ENCODE measurements around the gene PCBD1. TPM values are rescaled to one million over a fixed set of nuclear protein-coding genes. Genes with fewer than 3 reads are reported as not detected.

Gene PCBD1
- total RNA-seq, 1 donor from 2014 or later = 34.6 TPM

GRCh38 chr10:70884741-70885140, 3.6 kb downstream of the PCBD1 start:
- H3K27ac ChIP-seq = no peak overlapping the region
- no peaks in the 10 kb centered on the region for H3K27me3 Mint-ChIP-seq (ENCODE audit: insufficient read depth, low read depth)
- peaks cover 11% of the 10 kb centered on the region for H3K4me1 Mint-ChIP-seq
- H3K9me3 Mint-ChIP-seq = no peaks in the 10 kb centered on the region
- H3K4me1 ChIP-seq = peaks cover 7% of the 10 kb centered on the region
- H3K9me3 ChIP-seq (ENCODE audit: low read depth) = no peaks in the 10 kb centered on the region
- no peak overlapping the region for H3K4me2 ChIP-seq
- H3K9ac ChIP-seq = no peak overlapping the region
- H3K79me2 ChIP-seq (ENCODE audit: low read depth) = no peaks in the 10 kb centered on the region
- H3K4me3 Mint-ChIP-seq = no peak overlapping the region
- peaks cover 19% of the 10 kb centered on the region for H3F3A ChIP-seq (ENCODE audit: low read depth)
- DNase-seq (ENCODE audit: low spot score) = no peak
- peaks cover 2% of the 10 kb centered on the region for H3K36me3 ChIP-seq
- no peaks in the 10 kb centered on the region for H3K27me3 ChIP-seq
- TF ChIP-seq EZH2 (IDR thresholded peaks at IDR 0.05) = no peak
- TF ChIP-seq EZH2phosphoT487 (IDR thresholded peaks at IDR 0.05) = no peak
- no peak for TF ChIP-seq CTCF (IDR thresholded peaks at IDR 0.05)
- no peaks in the 10 kb centered on the region for H4K20me1 ChIP-seq (ENCODE audit: low read depth)
- H3K36me3 Mint-ChIP-seq = peaks cover 9% of the 10 kb centered on the region
- no peak overlapping the region for H2AFZ ChIP-seq (replicated peaks)
- H3K4me3 ChIP-seq = no peak overlapping the region
- no peak overlapping the region for H3K27ac Mint-ChIP-seq

- peaks cover 2% of the 10 kb centered on the region for H3K36me3 ChIP-seq
- H3K4me1 Mint-ChIP-seq = no peaks in the 10 kb centered on the region
- no peaks in the 10 kb centered on the region for H3K4me1 ChIP-seq
- no peak overlapping the region for H3K4me3 Mint-ChIP-seq
- H3K27ac ChIP-seq = no peak overlapping the region
- no peak overlapping the region for H3K4me3 ChIP-seq
- H3K9me3 Mint-ChIP-seq = no peaks in the 10 kb centered on the region
- no peak overlapping the region for H2AFZ ChIP-seq (replicated peaks)
- H3K4me2 ChIP-seq = no peak overlapping the region
- H3K36me3 Mint-ChIP-seq = peaks cover 26% of the 10 kb centered on the region
- no peak overlapping the region for H3K27ac Mint-ChIP-seq
- no peaks in the 10 kb centered on the region for H3F3A ChIP-seq (ENCODE audit: low read depth)
- no peak overlapping the region for H3K9ac ChIP-seq
- no peaks in the 10 kb centered on the region for H3K79me2 ChIP-seq (ENCODE audit: low read depth)
- peak; percentile 84 for DNase-seq (ENCODE audit: low spot score)
- TF ChIP-seq CTCF (IDR thresholded peaks at IDR 0.05) = peak; percentile 89
- no peak for TF ChIP-seq EZH2phosphoT487 (IDR thresholded peaks at IDR 0.05)
- no peaks in the 10 kb centered on the region for H4K20me1 ChIP-seq (ENCODE audit: low read depth)
- H3K27me3 Mint-ChIP-seq (ENCODE audit: insufficient read depth, low read depth) = no peaks in the 10 kb centered on the region
- no peaks in the 10 kb centered on the region for H3K9me3 ChIP-seq (ENCODE audit: low read depth)
- H3K27me3 ChIP-seq = no peaks in the 10 kb centered on the region
Measured at GRCh38 chr10:70880077-70880534, 8.3 kb downstream of the PCBD1 start.

- peaks cover 24% of the 10 kb centered on the region for H3K36me3 Mint-ChIP-seq
- no peaks in the 10 kb centered on the region for H3K9me3 Mint-ChIP-seq
- Histone ChIP-seq H3K4me2 (no peak overlapping the region), H3K27me3 (no peaks in the 10 kb centered on the region), H3K9ac (no peak overlapping the region), H4K20me1 (ENCODE audit: low read depth) (no peaks in the 10 kb centered on the region), H3K79me2 (ENCODE audit: low read depth) (no peaks in the 10 kb centered on the region), H3K36me3 (no peaks in the 10 kb centered on the region), H3K9me3 (ENCODE audit: low read depth) (no peaks in the 10 kb centered on the region), H3K4me1 (no peaks in the 10 kb centered on the region), H3K4me3 (no peak overlapping the region), H2AFZ (replicated peaks) (no peak overlapping the region), H3K27ac (no peak overlapping the region), H3F3A (ENCODE audit: low read depth) (no peaks in the 10 kb centered on the region)
- H3K4me1 Mint-ChIP-seq = no peaks in the 10 kb centered on the region
- no peak for DNase-seq (ENCODE audit: low spot score)
- no peak for TF ChIP-seq EZH2phosphoT487 (IDR thresholded peaks at IDR 0.05)
- TF ChIP-seq EZH2 (IDR thresholded peaks at IDR 0.05) = no peak
- no peak for TF ChIP-seq CTCF (IDR thresholded peaks at IDR 0.05)
- H3K4me3 Mint-ChIP-seq = no peak overlapping the region
- no peaks in the 10 kb centered on the region for H3K27me3 Mint-ChIP-seq (ENCODE audit: insufficient read depth, low read depth)
- H3K27ac Mint-ChIP-seq = no peak overlapping the region
Measured at GRCh38 chr10:70879207-70879606, 9.2 kb downstream of the PCBD1 start.

Data from neural progenitor cell (in vitro differentiated cells).